Heart right ventricle (tissue), 16 donors: ENCODE results near the gene HMCN2. TPM values are rescaled to one million over a fixed set of nuclear protein-coding genes. Genes with fewer than 3 reads are reported as not detected.

Source experiments
- ATAC-seq, 8 donors: fragments of 200-7000 bp; cut with Tn5 transposase; one replicate each; pipeline ENCODE4 v1.9.1; 2020; ENCODE audit warnings: mild to moderate bottlenecking in 8 of 8, moderate library complexity in 8 of 8, moderate number of reproducible peaks in 1 of 8
- DNase-seq, 2 donors: peaks; one replicate each; pipeline ENCODE4 v3.0.0-alpha.2; 2020
- H3K27ac ChIP-seq, 10 donors: fragments of 200-600 bp; sonication (generic) in 2 of 10; one replicate each; pipeline versions ENCODE4 v1.5.0 to v1.8.0; 2020 to 2022; ENCODE audit warnings: mild to moderate bottlenecking in 3 of 10
- H3K27me3 ChIP-seq, 7 donors: fragments of 200-600 bp; one replicate each; pipeline ENCODE4 v1.8.0; 2021 to 2022; ENCODE audit warnings: mild to moderate bottlenecking in 2 of 7
- H3K36me3 ChIP-seq, 9 donors: fragments of 200-600 bp; sonication (generic) in 1 of 9; one replicate each; pipeline versions ENCODE4 v1.5.0 to v1.8.0; 2020 to 2022; ENCODE audit warnings: mild to moderate bottlenecking in 2 of 9
- H3K4me1 ChIP-seq, 9 donors: fragments of 200-600 bp; sonication (generic) in 1 of 9; one replicate each; pipeline versions ENCODE4 v1.5.0 to v1.8.0; 2020 to 2022; ENCODE audit warnings: mild to moderate bottlenecking in 4 of 9
- H3K4me3 ChIP-seq, 10 donors: fragments of 200-600 bp; sonication (generic) in 2 of 10; one replicate each; pipeline versions ENCODE4 v1.5.0 to v1.8.0; 2020 to 2022; ENCODE audit warnings: mild to moderate bottlenecking in 7 of 10, moderate library complexity in 2 of 10
- H3K9me3 ChIP-seq, 11 donors: fragments of 200-600 bp in 10 of 11; sonication (generic) in 2 of 11; one replicate each; pipeline versions ENCODE4 v1.5.0 to v1.8.0; 2013 to 2022; ENCODE audit warnings: mild to moderate bottlenecking in 2 of 11, control low read depth in 1 of 11, moderate library complexity in 1 of 11
- WGBS, 2 donors: extraction: QIAGEN DNeasy Blood & Tissue Kit; methylation state at CpG; one replicate each; pipeline ENCODE4 v1.1.7; 2013; ENCODE audit warnings: inconsistent platforms in 1 of 2; 5-methylcytosine and 5-hydroxymethylcytosine counted together
- intact Hi-C, 10 donors: fragments of 100-400 bp; cut with DNase I; formaldehyde crosslinking; loops; one replicate each; pipeline versions ENCODE4 v1.11.1 to v1.14.2; 2022
- polyA plus RNA-seq, 2 donors: library from polyadenylated mRNA; stranded (reverse); fragments of 200-250 nt; gene quantifications; one replicate each; pipeline ENCODE4 v1.2.3, GENCODE V29; 2013
- total RNA-seq, 10 donors: library from RNA; stranded (reverse); fragmentation: NEBNext Ultra II Directional in 3 of 10; extraction: Animal tissue kit (Norgen Biotek cat#: 25700) in 3 of 10; gene quantifications; one replicate each; pipeline versions ENCODE4 v1.2.1 to v1.2.4, GENCODE V29; 2021 to 2023
- TF ChIP-seq, protein P1 (sequence below), 9 donors: fragments of 200-600 bp; sonication (generic) in 2 of 9; IDR thresholded peaks; one replicate each; pipeline versions ENCODE4 v1.5.0 to v1.8.0; 2021 to 2022; ENCODE audit warnings: antibody characterized with exemption in 9 of 9, mild to moderate bottlenecking in 5 of 9, moderate library complexity in 1 of 9
- donor health status: Arrhythmogenic right ventricular cardiomyopathy.
- donor health status: ischemic (EF 13 %, LVEDD 7.1; RV severe dilation, severe dysfunction).
- donor health status: healthy with polysubstance abuse.
- donor health status: DM: no; HTN: yes; CAD: no.
- donor health status: DM: no; HTN: no; CAD: no.
- donor health status: ischemic (EF 25% LVEDD 6.9; RV normal size, moderate dysfunction).
- donor health status: ischemic (EF 25% LVEDD 5.7; RV mildly dilated, moderate dysfunction).
- donor health status: healthy.
- donor health status: DM: yes; HTN: yes; CAD: no.
- donor health status: Ischemic cardiomyopathy.
- donor health status: ischemic (EF 35%, LVEDD 5.7; RV mildly dilated, moderate dysfunction).
- donor health status: nonischemic (EF 11% LVEDD 7.7; RV severe dilation, severe dysfunction).
- donor health status: DM: yes; HTN: yes; CAD: no.
- donor health status: PGD.
- donor health status: ischemic (EF 29% LVEDD 5.4; RV normal size, mild dysfunction).
- donor health status: nonischemic (EF 23%, LVEDD 6.1; RV moderate dilation, normal function).

Gene HMCN2
- total and polyA plus RNA-seq, 12 donors = 2.6 to 10.2 (median 4.9) TPM

DNA sequence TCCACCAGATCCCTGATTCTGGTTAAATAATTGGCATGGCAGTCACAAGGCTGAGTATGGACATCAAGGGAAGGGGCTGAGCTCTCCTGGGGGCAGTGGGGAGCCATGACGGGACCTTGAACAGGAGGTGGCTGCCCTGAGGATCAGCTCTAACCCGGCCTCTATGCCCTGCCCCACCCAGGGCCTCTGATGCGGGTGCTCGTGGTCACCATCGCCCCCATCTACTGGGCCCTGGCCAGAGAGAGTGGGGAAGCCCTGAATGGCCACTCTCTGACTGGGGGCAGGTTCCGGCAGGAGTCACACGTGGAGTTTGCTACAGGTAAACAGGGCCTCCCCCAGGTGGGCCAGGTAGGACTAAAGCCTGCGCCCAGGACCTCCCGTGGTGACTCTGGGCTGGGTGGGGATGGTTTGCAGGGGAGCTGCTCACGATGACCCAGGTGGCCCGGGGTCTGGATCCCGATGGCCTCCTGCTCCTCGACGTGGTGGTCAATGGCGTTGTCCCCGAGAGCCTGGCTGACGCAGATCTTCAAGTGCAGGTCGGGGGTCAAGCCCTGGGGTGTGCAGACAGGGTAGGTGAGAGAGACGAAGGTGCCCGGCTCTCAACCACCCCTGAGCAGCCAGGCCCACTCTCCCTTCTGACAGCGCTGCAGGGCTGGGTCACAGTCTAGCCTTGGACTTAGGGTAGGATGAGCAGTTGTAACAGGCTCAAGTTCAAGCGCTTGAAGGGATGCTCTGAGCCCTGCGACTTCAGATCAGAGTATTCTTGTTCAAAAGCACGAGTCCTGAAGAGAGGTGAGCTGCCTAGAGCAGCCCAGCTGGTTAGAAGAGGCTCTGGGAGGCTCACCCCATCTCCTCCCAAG is 159.3 kb downstream of the HMCN2 start:
- DNase-seq = no peak
- Histone ChIP-seq H3K4me1 (peaks cover 2 to 36% (median 19%) of the 10 kb centered on the region in 9 donors), H3K4me3 (no peak overlapping the region), H3K27ac (no peak overlapping the region), H3K36me3 (peaks cover 0 to 3% (median 0%) of the 10 kb centered on the region in 9 donors), H3K27me3 (no peaks in the 10 kb centered on the region), H3K9me3 (no peaks in the 10 kb centered on the region)
- TF ChIP-seq, protein P1, sequence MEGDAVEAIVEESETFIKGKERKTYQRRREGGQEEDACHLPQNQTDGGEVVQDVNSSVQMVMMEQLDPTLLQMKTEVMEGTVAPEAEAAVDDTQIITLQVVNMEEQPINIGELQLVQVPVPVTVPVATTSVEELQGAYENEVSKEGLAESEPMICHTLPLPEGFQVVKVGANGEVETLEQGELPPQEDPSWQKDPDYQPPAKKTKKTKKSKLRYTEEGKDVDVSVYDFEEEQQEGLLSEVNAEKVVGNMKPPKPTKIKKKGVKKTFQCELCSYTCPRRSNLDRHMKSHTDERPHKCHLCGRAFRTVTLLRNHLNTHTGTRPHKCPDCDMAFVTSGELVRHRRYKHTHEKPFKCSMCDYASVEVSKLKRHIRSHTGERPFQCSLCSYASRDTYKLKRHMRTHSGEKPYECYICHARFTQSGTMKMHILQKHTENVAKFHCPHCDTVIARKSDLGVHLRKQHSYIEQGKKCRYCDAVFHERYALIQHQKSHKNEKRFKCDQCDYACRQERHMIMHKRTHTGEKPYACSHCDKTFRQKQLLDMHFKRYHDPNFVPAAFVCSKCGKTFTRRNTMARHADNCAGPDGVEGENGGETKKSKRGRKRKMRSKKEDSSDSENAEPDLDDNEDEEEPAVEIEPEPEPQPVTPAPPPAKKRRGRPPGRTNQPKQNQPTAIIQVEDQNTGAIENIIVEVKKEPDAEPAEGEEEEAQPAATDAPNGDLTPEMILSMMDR (IDR thresholded peaks at IDR 0.05) = no peak
- intact Hi-C loops = no loop called here
- ATAC-seq = no peak
- WGBS, 2 donors = 94 to 96% methylated on average over 24 of the region's 24 CpGs

DNA sequence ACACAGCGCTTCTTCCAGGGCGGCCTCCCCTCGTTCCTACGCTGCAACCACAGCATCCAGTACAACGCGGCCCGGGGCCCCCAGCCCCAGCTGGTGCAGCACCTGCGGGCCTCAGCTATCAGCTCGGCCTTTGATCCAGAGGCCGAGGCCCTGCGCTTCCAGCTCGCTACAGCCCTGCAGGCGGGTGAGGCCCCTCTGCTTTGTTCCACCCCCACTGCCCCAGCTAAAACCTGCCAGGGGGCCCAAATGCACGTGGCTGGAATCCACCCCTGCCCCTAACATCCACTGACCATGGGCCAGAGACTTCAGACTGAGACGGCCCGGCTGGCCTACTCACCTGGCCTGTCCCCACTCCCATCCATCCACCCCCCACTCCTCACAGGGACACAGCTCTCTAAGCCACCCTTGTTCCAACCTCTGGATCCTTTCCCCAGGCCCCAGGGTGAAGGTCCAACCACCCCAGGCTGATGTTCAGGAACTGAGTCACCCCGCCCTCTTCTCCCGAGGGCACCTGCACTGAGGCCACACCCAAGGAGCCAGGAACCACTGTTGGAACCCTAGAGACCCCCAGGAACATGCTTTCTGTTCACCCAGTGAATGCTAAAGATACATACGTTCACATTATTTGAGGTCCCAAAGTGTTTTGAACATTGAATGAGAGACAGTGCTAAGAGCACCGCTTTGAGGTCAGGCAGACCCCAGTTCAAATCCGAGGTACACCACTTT is 160.3 kb downstream of the HMCN2 start:
- WGBS, 2 donors = 90 to 94% methylated on average over 21 of the region's 21 CpGs

DNA sequence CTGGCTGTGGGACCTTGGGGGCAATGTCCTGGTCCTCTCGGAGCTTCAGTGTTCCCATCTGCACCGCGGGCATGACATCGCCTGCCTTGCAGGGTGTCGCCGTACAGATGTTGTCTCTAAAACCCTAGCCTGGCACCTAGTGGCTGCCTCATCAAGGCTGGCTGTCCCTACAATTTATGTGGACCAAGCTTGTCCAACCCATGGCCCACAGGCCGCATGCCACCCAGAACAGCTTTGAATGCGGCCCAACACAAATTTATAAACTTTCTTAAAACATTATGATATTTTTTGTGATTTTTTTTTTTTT is 160.9 kb downstream of the HMCN2 start:
- Histone ChIP-seq H3K4me1 (peaks cover 2 to 36% (median 19%) of the 10 kb centered on the region in 9 donors), H3K27me3 (no peaks in the 10 kb centered on the region), H3K36me3 (peaks cover 0 to 3% (median 0%) of the 10 kb centered on the region in 9 donors), H3K9me3 (no peaks in the 10 kb centered on the region), H3K4me3 (no peak overlapping the region), H3K27ac (peak overlapping the region in 2 of 10 donors; percentile 4 to 29)
- TF ChIP-seq, protein P1 (IDR thresholded peaks at IDR 0.05) = no peak
- ATAC-seq (no peak), DNase-seq (no peak)
- WGBS, 2 donors = 91 to 93% methylated on average over 8 of the region's 8 CpGs
- intact Hi-C loops = no loop called here

More for the DNA sequence above, 160.3 kb downstream of the HMCN2 start:
- Histone ChIP-seq H3K27ac (no peak overlapping the region), H3K4me3 (no peak overlapping the region), H3K4me1 (peaks cover 2 to 36% (median 19%) of the 10 kb centered on the region in 9 donors), H3K9me3 (no peaks in the 10 kb centered on the region), H3K36me3 (peaks cover 0 to 3% (median 0%) of the 10 kb centered on the region in 9 donors), H3K27me3 (no peaks in the 10 kb centered on the region)
- ATAC-seq (no peak), DNase-seq (no peak)
- intact Hi-C loops = no loop called here
- TF ChIP-seq, protein P1 (IDR thresholded peaks at IDR 0.05) = no peak

DNA sequence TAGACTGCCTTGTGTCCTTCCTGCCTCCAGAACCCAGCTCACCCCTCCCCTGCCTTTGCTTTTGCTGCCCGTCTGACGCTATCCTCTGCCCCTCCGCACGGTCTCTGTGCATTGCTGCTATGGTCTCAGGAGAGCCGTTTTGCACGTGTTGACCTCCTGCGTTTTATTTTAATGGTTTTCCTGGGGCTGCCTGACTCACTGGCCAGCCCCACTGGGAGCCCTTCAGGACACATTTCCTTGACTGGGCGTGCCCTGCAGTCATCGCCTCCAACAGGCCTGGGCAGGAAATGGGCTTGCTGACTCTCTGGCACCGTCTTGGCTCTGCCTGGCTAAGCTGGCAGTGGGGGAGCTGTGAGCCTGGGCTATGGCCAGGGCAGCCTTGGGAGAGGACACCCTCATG is 161.3 kb downstream of the HMCN2 start:
- WGBS, 2 donors = 46 to 61% methylated on average over 10 of the region's 10 CpGs
- Histone ChIP-seq H3K27ac (peak overlapping the region in 5 of 10 donors; percentile 10 to 56 (median 29)), H3K27me3 (no peaks in the 10 kb centered on the region), H3K9me3 (no peaks in the 10 kb centered on the region), H3K4me1 (peaks cover 2 to 36% (median 19%) of the 10 kb centered on the region in 9 donors), H3K4me3 (no peak overlapping the region), H3K36me3 (peaks cover 0 to 3% (median 0%) of the 10 kb centered on the region in 9 donors)
- DNase-seq = peak; percentile 54
- TF ChIP-seq, protein P1 (IDR thresholded peaks at IDR 0.05) = no peak
- intact Hi-C loops = no loop called here
- peak in 7 of 8 donors; percentile 40 to 77 (median 57) for ATAC-seq
